CD14-positive monocyte (primary cell): Measurements from ENCODE around the gene ARL15. TPM values are rescaled to one million over a fixed set of nuclear protein-coding genes. Genes with fewer than 3 reads are reported as not detected.
A peak's percentile ranks its signal among the peaks of the same experiment; 100 is the strongest.

Source experiments
- DNase-seq, 3 donors: peaks; one replicate each; pipeline ENCODE4 v3.0.0-alpha.2; 2011 to 2022
- H2AFZ ChIP-seq: 2 replicates; pipeline ENCODE4 v1.6.0; 2012; ENCODE audit warnings: mild to moderate bottlenecking, low read depth, low read length, inconsistent platforms; ENCODE audit not compliant: insufficient read depth, poor library complexity, severe bottlenecking
- H3K27ac ChIP-seq, 2 donors: 1 replicate in 1 of 2; 2 replicates in 1 of 2; pipeline ENCODE4 v1.5.1; 2012 to 2013; ENCODE audit warnings: low read length in 2 of 2, control low read depth in 1 of 2, inconsistent platforms in 1 of 2, low read depth in 1 of 2, mild to moderate bottlenecking in 1 of 2
- H3K27me3 ChIP-seq, 2 donors: one replicate each; pipeline versions ENCODE4 v1.6.0 to v1.6.1; 2011 to 2013; ENCODE audit warnings: low read length in 2 of 2; ENCODE audit not compliant: control insufficient read depth in 2 of 2, insufficient read depth in 2 of 2
- H3K36me3 ChIP-seq, 2 donors: replicated peaks in 1 of 2; 1 replicate in 1 of 2; 2 replicates in 1 of 2; pipeline versions ENCODE4 v1.5.1 to v1.6.1; 2012 to 2013; ENCODE audit warnings: low read length in 2 of 2, control low read depth in 1 of 2, inconsistent platforms in 1 of 2, mild to moderate bottlenecking in 1 of 2; ENCODE audit not compliant: insufficient read depth in 2 of 2, control insufficient read depth in 1 of 2
- H3K4me1 ChIP-seq, 2 donors: 1 replicate in 1 of 2; 2 replicates in 1 of 2; pipeline versions ENCODE4 v1.5.1 to v1.6.1; 2012 to 2013; ENCODE audit warnings: low read length in 2 of 2, control low read depth in 1 of 2, inconsistent platforms in 1 of 2, mild to moderate bottlenecking in 1 of 2, moderate library complexity in 1 of 2; ENCODE audit not compliant: insufficient read depth in 2 of 2, control insufficient read depth in 1 of 2
- H3K4me2 ChIP-seq: replicated peaks from 2 replicates; pipeline ENCODE3; 2012; ENCODE audit warnings: low read length, moderate library complexity, mild to moderate bottlenecking; ENCODE audit not compliant: poor library complexity, severe bottlenecking; ENCODE audit errors: extremely low read depth
- H3K4me3 ChIP-seq, 3 experiments: fragments of 200-600 bp in 1 of 3; sonication (generic) in 1 of 3; replicated peaks in 1 of 3; 1 replicate in 2 of 3; 2 replicates in 1 of 3; pipeline ENCODE4 v1.5.1; 2011 to 2013; ENCODE audit warnings: low read length in 3 of 3, mild to moderate bottlenecking in 3 of 3, control low read depth in 2 of 3, low read depth in 2 of 3, inconsistent platforms in 1 of 3, moderate library complexity in 1 of 3
- H3K79me2 ChIP-seq: 2 replicates; pipeline ENCODE4 v1.6.0; 2012; ENCODE audit warnings: mild to moderate bottlenecking, control low read depth, inconsistent platforms, low read length, moderate library complexity; ENCODE audit not compliant: insufficient read depth
- H3K9ac ChIP-seq: 2 replicates; pipeline ENCODE4 v1.6.0; 2017; ENCODE audit warnings: low read length, mild to moderate bottlenecking; ENCODE audit not compliant: insufficient read depth, poor library complexity, severe bottlenecking
- H3K9me3 ChIP-seq, 2 donors: replicated peaks in 1 of 2; 1 replicate in 1 of 2; 2 replicates in 1 of 2; pipeline versions ENCODE4 v1.5.1 to v1.6.1; 2012 to 2013; ENCODE audit warnings: low read length in 2 of 2, control low read depth in 1 of 2; ENCODE audit not compliant: control insufficient read depth in 1 of 2, insufficient read depth in 1 of 2
- H4K20me1 ChIP-seq: 2 replicates; pipeline ENCODE4 v1.6.0; 2012; ENCODE audit warnings: mild to moderate bottlenecking, low read length, control low read depth, moderate library complexity; ENCODE audit not compliant: insufficient read depth
- H3K27ac Mint-ChIP-seq, 7 donors: one replicate each; pipeline ENCODE4 v1.8.0; 2020; ENCODE audit warnings: mild to moderate bottlenecking in 7 of 7, mixed read lengths in 7 of 7, moderate library complexity in 6 of 7, inconsistent platforms in 2 of 7
- H3K27me3 Mint-ChIP-seq, 3 donors: one replicate each; pipeline ENCODE4 v1.8.0; 2021 to 2022; ENCODE audit warnings: low read depth in 3 of 3, mild to moderate bottlenecking in 3 of 3, mixed read lengths in 3 of 3, moderate library complexity in 3 of 3, inconsistent platforms in 1 of 3
- H3K36me3 Mint-ChIP-seq, 2 donors: one replicate each; pipeline ENCODE4 v1.8.0; 2020; ENCODE audit warnings: mixed read lengths in 2 of 2, inconsistent platforms in 1 of 2, mild to moderate bottlenecking in 1 of 2
- H3K4me1 Mint-ChIP-seq: one replicate; pipeline ENCODE4 v1.8.0; 2020; ENCODE audit warnings: mild to moderate bottlenecking, mixed read lengths
- H3K4me3 Mint-ChIP-seq, 2 donors: one replicate each; pipeline ENCODE4 v1.8.0; 2020; ENCODE audit warnings: mild to moderate bottlenecking in 2 of 2, mixed read lengths in 2 of 2, moderate library complexity in 1 of 2
- H3K9me3 Mint-ChIP-seq, 7 donors: one replicate each; pipeline ENCODE4 v1.8.0; 2020 to 2022; ENCODE audit warnings: mixed read lengths in 7 of 7, mild to moderate bottlenecking in 6 of 7, moderate library complexity in 6 of 7, inconsistent platforms in 2 of 7
- WGBS: methylation state at CpG from one replicate; pipeline ENCODE4 v1.1.5; 2013; ENCODE audit warnings: missing lambda C conversion rate; ENCODE audit not compliant: insufficient coverage; 5-methylcytosine and 5-hydroxymethylcytosine counted together
- intact Hi-C, 2 donors: fragments of 100-400 bp; cut with micrococcal nuclease; formaldehyde crosslinking; loops; one replicate each; pipeline versions ENCODE4 v1.15.0 to v1.15.1; 2023
- polyA plus RNA-seq, 3 donors: library from polyadenylated mRNA; depleted of rRNA in 1 of 3; unstranded in 2 of 3; stranded (reverse) in 1 of 3; fragments of 300-500 nt in 2 of 3; fragments of >200 nt in 1 of 3; fragmentation: Illumina TruSeq in 2 of 3; gene quantifications; 1 replicate in 2 of 3; 2 replicates in 1 of 3; pipeline ENCODE4 v1.2.3, GENCODE V29; 2012 to 2021
- TF ChIP-seq, protein P1 (sequence below): fragments of 200-600 bp; IDR thresholded peaks from one replicate; pipeline ENCODE4 v1.8.0; 2022; ENCODE audit warnings: antibody characterized with exemption, mild to moderate bottlenecking

ARL15 gene
- polyA plus RNA-seq, 3 donors = 10.5 to 27.6 (median 18.0) TPM

DNA sequence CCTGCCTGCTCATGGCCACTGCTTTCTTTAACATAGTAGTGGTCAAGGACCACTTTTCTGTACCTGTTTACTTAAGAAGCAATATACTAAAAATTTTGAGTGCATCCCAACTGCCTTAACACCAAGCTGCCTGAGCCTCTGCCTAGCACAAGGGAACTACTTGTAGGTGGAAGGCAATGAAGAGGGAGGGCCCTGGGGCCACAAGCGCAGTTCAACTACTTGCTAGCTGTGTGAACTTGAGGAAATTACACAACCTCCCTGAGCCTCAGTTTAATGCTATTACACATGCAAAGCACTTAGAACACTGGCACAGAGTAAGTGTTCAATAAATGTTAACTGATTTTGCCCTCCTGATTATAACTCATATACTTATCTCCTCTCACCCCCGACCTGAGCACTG is 6.3 kb downstream of the ARL15 start:
- peak overlapping the region; percentile 30 to 47 for H3K4me3 Mint-ChIP-seq
- no peaks in the 10 kb centered on the region for H3K9me3 Mint-ChIP-seq
- H3K9ac ChIP-seq = no peak overlapping the region

DNA sequence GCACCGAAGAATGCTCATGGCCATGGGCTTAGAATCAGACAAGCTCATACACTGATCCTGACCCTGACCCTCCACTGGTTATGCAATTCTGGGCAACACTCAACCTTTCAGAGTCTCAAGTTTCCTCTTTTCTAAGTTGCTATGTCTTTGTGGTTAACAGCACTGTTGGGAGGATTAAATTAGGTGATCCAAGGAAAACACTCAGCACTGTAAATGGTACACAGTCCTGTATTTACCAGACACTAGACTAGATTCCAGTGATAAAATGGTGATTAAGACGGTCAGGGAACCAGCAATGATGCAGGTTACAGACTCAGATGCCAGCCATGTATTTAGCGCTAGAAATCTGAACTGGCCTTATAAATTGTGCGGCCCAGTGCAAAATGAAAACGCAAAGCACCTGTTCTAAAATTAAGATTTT is 8.1 kb downstream of the ARL15 start:
- Mint-ChIP-seq H3K36me3 (peaks cover 9 to 24% of the 10 kb centered on the region in 2 donors), H3K4me3 (no peak overlapping the region), H3K4me1 (peaks cover 57% of the 10 kb centered on the region), H3K9me3 (no peaks in the 10 kb centered on the region), H3K27me3 (peaks cover 0 to 2% (median 1%) of the 10 kb centered on the region in 3 donors), H3K27ac (peak overlapping the region; percentile 69 to 91 (median 83))
- Histone ChIP-seq H3K9me3 (no peaks in the 10 kb centered on the region), H3K4me3 (peak overlapping the region in 1 of 3 experiments; percentile 35), H3K4me2 (peak overlapping the region; percentile 40), H2AFZ (no peak overlapping the region), H4K20me1 (peaks cover 68% of the 10 kb centered on the region), H3K4me1 (peaks cover 40 to 48% of the 10 kb centered on the region in 2 donors), H3K36me3 (no peaks in the 10 kb centered on the region), H3K27me3 (no peaks in the 10 kb centered on the region), H3K9ac (no peak overlapping the region), H3K27ac (peak overlapping the region; percentile 20 to 65), H3K79me2 (peaks cover 95% of the 10 kb centered on the region)
- 77% methylated on average over 5 of the region's 5 CpGs for WGBS
- DNase-seq = peak; percentile 74 to 92 (median 82)
- intact Hi-C loops = loop anchor here in 1 of 2 donors (5.0 to 10.0 kb wide), 2 partner anchors 50 to 1507 kb away; no protein-coding TSS in a partner anchor
- TF ChIP-seq, protein P1, sequence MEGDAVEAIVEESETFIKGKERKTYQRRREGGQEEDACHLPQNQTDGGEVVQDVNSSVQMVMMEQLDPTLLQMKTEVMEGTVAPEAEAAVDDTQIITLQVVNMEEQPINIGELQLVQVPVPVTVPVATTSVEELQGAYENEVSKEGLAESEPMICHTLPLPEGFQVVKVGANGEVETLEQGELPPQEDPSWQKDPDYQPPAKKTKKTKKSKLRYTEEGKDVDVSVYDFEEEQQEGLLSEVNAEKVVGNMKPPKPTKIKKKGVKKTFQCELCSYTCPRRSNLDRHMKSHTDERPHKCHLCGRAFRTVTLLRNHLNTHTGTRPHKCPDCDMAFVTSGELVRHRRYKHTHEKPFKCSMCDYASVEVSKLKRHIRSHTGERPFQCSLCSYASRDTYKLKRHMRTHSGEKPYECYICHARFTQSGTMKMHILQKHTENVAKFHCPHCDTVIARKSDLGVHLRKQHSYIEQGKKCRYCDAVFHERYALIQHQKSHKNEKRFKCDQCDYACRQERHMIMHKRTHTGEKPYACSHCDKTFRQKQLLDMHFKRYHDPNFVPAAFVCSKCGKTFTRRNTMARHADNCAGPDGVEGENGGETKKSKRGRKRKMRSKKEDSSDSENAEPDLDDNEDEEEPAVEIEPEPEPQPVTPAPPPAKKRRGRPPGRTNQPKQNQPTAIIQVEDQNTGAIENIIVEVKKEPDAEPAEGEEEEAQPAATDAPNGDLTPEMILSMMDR = no peak

More for the DNA sequence above, 6.3 kb downstream of the ARL15 start:
- DNase-seq = peak; percentile 46 to 75 (median 52)
- Histone ChIP-seq H3K79me2 (peaks cover 96% of the 10 kb centered on the region), H3K4me1 (peaks cover 42 to 49% of the 10 kb centered on the region in 2 donors), H3K4me2 (peak overlapping the region; percentile 31), H4K20me1 (peaks cover 68% of the 10 kb centered on the region), H3K27me3 (no peaks in the 10 kb centered on the region), H3K9me3 (no peaks in the 10 kb centered on the region), H3K36me3 (no peaks in the 10 kb centered on the region), H2AFZ (no peak overlapping the region), H3K4me3 (no peak overlapping the region), H3K27ac (peak overlapping the region; percentile 1 to 60)
- WGBS = 80% methylated on average over 1 of the region's 2 CpGs
- intact Hi-C loops = loop anchor here in 1 of 2 donors (5.0 to 10.0 kb wide), 2 partner anchors 52 to 1509 kb away; no protein-coding TSS in a partner anchor
- Mint-ChIP-seq H3K27me3 (peaks cover 0 to 1% (median 0%) of the 10 kb centered on the region in 3 donors), H3K36me3 (peaks cover 0 to 17% of the 10 kb centered on the region in 2 donors), H3K4me1 (peaks cover 64% of the 10 kb centered on the region), H3K27ac (peak overlapping the region; percentile 65 to 93 (median 84))
- TF ChIP-seq, protein P1 = no peak
